NB4 (cell line): ENCODE measurements around the gene PGM1.
"Not testable (repeated sequence)": the region's sequence is repeated elsewhere in the genome, so short reads cannot be mapped to it uniquely, and the experiment has no call there.

Source experiments
- DNase-seq: peaks from one replicate; pipeline ENCODE4 v3.0.0; 2010; ENCODE audit warnings: low read depth
- H3K4me3 ChIP-seq: one replicate; pipeline ENCODE4 v1.5.1; 2011; ENCODE audit warnings: mild to moderate bottlenecking, low read depth, low read length, moderate library complexity
- CTCF ChIP-seq: IDR thresholded peaks from one replicate; pipeline ENCODE4 v1.5.1; 2012; ENCODE audit warnings: low read depth, low read length
- MAX ChIP-seq: IDR thresholded peaks from 2 replicates; pipeline ENCODE4 v1.6.1; 2011; ENCODE audit warnings: low read depth, low read length
- MYC ChIP-seq: IDR thresholded peaks from 2 replicates; pipeline ENCODE4 v1.6.1; 2011; ENCODE audit warnings: low read depth, low read length
- POLR2A ChIP-seq: IDR thresholded peaks from 2 replicates; pipeline ENCODE4 v1.6.1; 2011; ENCODE audit warnings: mild to moderate bottlenecking; ENCODE audit not compliant: insufficient read length; ENCODE audit errors: extremely low read depth

Gene PGM1

GRCh38 chr1:63575340-63575826, 17.8 kb upstream of the PGM1 start:
- no peak overlapping the region for H3K4me3 ChIP-seq
- peak; percentile 16 for DNase-seq
- peak; percentile 4 for TF ChIP-seq CTCF
- TF ChIP-seq POLR2A, result no peak
- TF ChIP-seq MAX, result no peak
- TF ChIP-seq MYC, result no peak

- DNase-seq, H3K4me3 ChIP-seq: not testable (repeated sequence)
These were observed 6.9 kb upstream of the PGM1 start for GRCh38 chr1:63586326-63586725.

- no peak for DNase-seq
- TF ChIP-seq POLR2A, result no peak
- TF ChIP-seq MAX, result no peak
- TF ChIP-seq CTCF, result no peak
- no peak for TF ChIP-seq MYC
- no peak overlapping the region for H3K4me3 ChIP-seq
These were observed 3.0 kb upstream of the PGM1 start for GRCh38 chr1:63590166-63590560.

GRCh38 chr1:63592536-63593302, 492 bp upstream of the PGM1 start:
- peak overlapping the region; percentile 74 for H3K4me3 ChIP-seq
- no peak for DNase-seq
- no peak for TF ChIP-seq POLR2A
- no peak for TF ChIP-seq MAX
- no peak for TF ChIP-seq CTCF
- no peak for TF ChIP-seq MYC

GRCh38 chr1:63593886-63594605, 835 bp downstream of the PGM1 start:
- peak; percentile 1 for TF ChIP-seq CTCF
- TF ChIP-seq MYC, result no peak
- TF ChIP-seq MAX, result no peak
- peak; percentile 62 for TF ChIP-seq POLR2A
- H3K4me3 ChIP-seq, result peak overlapping the region; percentile 74
- peak; percentile 88 for DNase-seq

GRCh38 chr1:63595435-63595834, 2.2 kb downstream of the PGM1 start:
- H3K4me3 ChIP-seq, result no peak overlapping the region
- no peak for DNase-seq

More at GRCh38 chr1:63595435-63595834, 2.2 kb downstream of the PGM1 start:
- TF ChIP-seq MYC (no peak), CTCF (no peak), MAX (no peak), POLR2A (no peak)
